GM21367 (cell line): ENCODE results near the gene SULT1C3.
"Not testable (repeated sequence)": the region's sequence is repeated elsewhere in the genome, so short reads cannot be mapped to it uniquely, and the experiment has no call there.

Experiments used
- ATAC-seq: cut with Tn5 transposase; IDR thresholded peaks from one replicate; pipeline ENCODE4 v1.9.1; 2021; ENCODE audit not compliant: unreplicated experiment

Gene SULT1C3

DNA sequence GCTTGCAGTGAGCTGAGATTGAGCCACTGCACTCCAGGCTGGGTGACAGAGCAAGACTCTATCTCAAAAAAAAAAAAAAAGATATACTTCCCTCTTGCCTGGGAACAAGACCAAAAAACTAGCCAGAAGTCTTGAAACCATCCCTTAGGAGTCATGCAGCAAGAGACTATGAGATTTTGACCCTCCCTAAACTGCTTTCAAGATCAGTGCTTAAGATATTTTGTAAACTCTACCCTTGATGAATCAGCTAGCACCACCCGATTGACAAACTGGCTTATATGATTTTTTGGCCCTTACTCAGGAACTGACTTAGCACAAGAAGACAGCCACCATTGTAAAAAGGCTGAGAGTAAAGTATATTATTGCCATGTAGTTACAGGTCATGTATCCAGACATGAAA, 3.8 kb downstream of the SULT1C3 start:
- no peak for ATAC-seq

- no peak for ATAC-seq
Observed at GRCh38 chr2:108244667-108245414, 5.1 kb downstream of the SULT1C3 start.

DNA sequence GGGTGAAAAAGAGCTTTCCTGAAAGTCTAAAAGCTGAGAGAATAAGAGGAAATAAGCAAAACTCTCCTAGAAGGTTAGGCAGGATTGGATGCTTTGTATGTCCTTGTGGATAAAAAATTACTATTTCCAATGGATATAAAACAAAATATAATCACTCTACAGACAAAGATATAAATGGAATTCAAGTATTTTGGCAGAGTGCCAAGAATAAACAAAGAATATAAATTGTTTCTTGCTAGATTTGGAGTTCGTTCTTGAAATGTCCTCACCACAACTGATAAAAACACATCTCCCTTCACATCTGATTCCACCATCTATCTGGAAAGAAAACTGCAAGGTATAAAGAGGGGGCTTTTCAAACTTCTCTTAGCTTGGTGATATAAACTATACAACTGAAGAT, 13.3 kb downstream of the SULT1C3 start:
- ATAC-seq, result no peak

DNA sequence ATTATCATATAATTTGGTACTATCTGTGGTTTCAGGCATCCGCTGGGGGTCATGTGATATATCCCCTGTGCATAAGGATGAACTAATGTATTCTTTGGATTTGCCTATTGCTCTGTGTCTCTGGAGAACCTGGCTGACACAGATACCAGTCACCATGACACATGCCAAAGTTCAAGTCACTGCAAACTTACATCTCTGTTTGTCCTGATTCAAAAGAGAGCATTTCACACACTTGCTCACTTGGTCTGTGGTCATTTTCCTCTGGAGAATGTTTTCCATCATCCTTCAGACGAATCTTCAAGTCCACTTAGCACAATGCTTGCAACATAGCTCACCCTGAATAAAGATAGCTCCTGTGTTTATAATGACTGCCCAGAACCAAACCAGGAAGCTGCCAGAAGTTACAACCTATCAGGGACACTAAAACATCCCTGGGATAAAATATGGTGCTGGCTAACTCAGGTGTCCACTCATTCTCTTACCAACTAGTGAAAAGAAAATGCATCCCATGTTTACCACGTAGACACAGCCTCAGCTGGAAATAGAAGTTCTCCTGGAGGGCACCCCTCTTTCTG, 18.1 kb downstream of the SULT1C3 start:
- ATAC-seq, result no peak

DNA sequence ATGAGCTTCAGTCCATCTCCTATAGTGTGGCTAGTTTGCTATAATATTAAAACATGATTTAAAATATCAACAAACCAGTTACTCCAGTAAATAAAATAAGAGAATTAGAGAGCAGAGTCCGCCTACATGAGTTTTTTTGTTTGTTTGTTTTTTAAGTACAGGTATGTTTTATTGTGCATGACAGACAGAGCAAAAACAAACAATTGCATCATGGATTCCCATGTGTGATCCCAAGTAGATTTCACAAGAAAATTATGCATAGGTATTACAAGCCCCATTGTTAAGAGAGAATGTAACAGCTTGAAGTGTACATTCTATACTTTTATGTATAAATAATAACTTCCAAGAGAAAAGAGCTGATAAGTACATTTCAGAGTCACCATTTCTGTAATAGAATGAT, 21.0 kb downstream of the SULT1C3 start:
- no peak for ATAC-seq

- no peak for ATAC-seq
Observed at GRCh38 chr2:108262036-108262435, 22.3 kb downstream of the SULT1C3 start.

GRCh38 chr2:108263401-108263800, 23.6 kb downstream of the SULT1C3 start:
- no peak for ATAC-seq

DNA sequence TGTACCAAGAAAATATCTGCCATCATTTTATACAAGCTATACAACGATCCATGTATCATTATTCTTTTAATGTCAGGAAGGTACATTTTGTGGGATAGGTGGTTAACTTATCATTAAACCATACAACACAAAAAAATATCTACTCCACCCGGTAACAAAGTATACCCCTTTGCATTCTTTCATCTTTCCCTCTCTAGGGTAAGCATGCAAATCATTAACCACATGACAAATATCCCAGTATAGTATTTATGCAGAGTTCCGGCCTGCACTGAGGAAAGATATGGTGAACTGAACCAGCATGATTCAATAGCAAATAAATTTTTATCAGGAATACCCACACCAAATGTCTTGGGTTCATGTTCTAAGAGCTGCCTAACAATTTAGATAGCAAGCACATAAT, 26.4 kb downstream of the SULT1C3 start:
- no peak for ATAC-seq

DNA sequence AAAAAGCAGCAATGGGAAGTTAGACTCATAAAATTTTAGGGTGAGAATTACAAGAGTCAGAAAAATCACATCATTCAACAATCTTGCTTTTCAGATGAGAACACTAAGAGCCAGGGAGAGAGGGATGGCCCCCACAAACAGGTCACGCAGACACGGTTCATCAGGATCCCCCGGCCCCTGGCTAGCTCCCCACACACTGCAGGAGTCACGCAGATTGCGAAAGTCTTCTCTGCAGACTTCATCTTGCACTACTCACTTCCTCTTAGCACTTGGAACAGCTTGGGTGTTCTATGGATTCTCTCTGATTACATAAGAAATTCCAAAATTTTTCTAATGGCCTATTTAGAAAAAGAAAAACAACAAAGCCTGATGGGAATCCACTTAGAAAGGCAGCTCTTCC, 27.3 kb downstream of the SULT1C3 start:
- no peak for ATAC-seq

GRCh38 chr2:108268001-108268400, 28.2 kb downstream of the SULT1C3 start:
- ATAC-seq, result no peak

GRCh38 chr2:108270346-108270745, 30.6 kb downstream of the SULT1C3 start:
- ATAC-seq, result no peak

GRCh38 chr2:108270768-108271506, 31.2 kb downstream of the SULT1C3 start:
- ATAC-seq, result no peak

- no peak for ATAC-seq
Observed at GRCh38 chr2:108271691-108272253, 32.0 kb downstream of the SULT1C3 start.

DNA sequence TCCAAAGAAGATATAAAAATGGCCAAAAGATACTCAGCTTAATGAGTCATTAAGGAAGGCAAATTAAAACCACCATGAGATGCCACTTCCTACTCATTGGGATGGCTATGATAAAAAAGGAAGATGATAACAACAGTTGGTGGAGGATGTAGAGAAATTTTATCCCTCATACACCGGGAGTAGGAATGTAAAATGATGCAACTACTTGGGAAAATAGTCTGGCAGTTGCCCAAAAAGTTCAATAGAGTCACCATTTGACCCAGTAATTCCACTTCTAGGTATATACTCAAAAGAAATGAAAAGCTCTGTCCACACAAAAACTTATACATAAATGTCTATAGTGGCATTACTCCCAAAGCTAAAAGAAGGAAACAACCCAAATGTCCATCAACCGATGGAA, 38.9 kb downstream of the SULT1C3 start:
- no peak for ATAC-seq

GRCh38 chr2:108279468-108279867, 39.7 kb downstream of the SULT1C3 start:
- no peak for ATAC-seq

DNA sequence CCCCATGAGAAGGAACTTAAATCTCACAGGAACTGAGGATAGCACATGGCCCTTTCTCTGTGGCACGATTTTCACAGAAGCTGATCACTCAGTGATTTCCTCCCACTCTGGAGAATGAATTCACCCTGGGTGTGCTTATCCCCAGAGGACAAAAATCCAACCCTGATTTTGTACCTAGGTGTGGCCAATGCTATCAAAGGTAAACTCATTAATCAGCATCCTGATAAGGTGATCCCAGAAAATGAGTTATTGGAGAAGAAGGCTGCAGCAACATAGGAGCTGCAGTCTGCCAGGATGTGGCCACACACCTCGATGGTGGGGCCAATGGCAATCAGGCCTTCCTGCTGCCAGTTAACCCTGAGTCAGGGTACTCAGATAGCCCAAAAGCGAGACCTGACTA, 40.7 kb downstream of the SULT1C3 start:
- ATAC-seq, result no peak

DNA sequence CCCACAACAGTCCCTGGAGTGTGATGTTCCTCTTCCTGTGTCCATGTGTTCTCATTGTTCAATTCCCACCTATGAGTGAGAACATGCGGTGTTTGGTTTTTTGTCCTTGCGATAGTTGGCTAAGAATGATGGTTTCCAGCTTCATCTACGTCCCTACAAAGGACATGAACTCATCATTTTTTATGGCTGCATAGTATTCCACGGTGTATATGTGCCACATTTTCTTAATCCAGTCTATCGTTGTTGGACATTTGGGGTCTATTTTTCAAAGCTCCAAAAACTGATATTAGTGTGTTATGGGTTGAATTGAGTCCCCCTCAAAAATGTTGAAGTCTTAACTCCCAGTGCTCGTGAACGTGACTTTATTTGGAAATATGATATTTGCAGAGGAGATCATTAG, 44.8 kb downstream of the SULT1C3 start:
- ATAC-seq, result not testable (repeated sequence)

DNA sequence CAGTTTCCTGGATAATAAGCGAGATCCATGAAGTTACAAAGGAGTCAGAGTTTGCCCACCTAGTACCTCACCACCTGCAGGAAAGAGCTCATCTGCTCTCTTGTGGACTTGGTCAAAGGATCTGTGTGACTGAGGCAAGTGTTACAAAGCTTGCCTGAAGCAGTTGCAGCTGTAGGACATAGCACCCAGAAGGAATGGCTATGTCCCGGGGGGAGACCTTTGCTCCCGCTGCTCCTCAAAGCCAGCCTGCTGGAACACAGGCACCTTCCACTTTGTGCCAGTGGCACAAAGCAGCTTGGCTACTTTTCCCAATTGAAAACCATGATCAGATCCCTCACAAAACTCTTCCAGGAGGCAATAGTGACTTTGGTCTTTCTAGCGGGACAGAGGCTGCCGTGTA, 45.8 kb downstream of the SULT1C3 start:
- ATAC-seq, result no peak

DNA sequence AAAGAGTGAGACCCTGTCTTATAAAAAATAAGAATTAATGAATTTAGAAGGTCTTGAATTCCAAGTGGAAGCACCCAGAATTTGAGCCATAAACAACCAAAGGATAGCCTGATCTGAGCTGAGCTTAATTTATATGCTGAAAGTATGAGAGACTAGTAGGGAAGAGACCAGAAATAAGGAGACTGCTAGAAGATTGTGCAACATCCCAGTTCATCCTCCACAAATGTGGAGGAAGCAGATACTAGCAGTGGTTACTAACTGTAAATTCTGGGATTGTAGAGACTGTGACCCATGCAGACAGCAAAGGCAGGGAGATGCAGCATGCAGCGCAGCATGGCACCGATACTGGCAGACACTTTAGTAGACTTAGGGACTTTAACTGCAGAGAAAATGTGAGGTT, 47.4 kb downstream of the SULT1C3 start:
- ATAC-seq, result no peak

DNA sequence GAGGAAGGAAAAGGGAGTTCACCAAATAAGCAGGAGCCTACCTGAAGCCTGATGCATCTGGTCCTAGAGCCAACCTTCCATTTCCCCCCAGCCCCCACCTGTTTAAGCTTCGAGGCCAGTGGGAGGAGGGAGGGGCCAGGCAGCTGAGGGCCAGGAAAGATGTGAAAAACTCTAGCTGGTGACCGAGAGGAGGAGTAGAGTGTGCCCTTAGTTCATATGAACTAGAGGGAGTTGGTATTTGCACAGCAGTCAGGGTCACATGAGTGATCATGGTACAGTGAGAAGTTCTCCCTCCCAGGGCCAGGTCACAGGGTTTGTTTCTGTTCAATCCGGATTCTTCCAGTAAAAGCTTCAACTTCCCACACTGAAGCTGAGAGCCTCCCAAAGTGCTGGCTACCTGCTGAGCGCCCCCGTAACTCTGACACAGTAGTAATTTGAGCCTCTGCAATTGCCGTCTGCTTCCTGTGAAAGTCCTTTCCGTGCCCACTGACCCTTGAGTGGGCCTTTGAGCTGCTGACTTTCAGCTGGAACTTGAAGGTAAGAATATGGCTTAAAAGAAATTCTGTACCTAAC, 48.9 kb downstream of the SULT1C3 start, which contains the start of gene SULT1C2:
Gene SULT1C2, plus strand, starts transcription at position 362 of the 573 bp plus-strand sequence. CDS start 4,773 bp downstream, outside the sequence.
- ATAC-seq, result no peak

DNA sequence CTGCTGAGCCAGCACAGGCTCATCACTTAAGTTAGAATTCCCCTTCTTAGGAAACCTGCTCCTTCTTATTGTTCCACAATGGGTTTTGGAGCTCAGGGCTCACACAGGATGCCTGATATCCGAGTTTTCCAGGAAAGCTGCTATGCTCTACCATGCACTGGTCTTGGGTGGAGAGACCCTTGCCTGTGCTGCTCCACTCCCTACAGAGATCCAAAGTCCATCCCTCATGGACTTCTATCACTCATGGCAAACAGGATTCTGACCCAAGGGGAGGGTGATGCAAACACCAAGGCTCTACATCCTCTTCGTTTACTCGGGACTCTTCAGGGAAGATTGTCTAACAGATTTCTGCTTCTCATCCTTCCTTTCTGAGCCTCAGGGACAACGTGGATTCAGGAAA, 54.1 kb downstream of the SULT1C3 start:
- ATAC-seq, result no peak
